ENCODE data around the gene CMC1. TPM values are rescaled to one million over a fixed set of nuclear protein-coding genes. Genes with fewer than 3 reads are reported as not detected.

The CMC1 gene
- total and polyA plus RNA-seq, 9 of the 15 experiments (the other 6 are each of a cell fraction or from before 2014, with no cell fraction given): 15.9 to 74.6 (median 48.9) TPM

DNA sequence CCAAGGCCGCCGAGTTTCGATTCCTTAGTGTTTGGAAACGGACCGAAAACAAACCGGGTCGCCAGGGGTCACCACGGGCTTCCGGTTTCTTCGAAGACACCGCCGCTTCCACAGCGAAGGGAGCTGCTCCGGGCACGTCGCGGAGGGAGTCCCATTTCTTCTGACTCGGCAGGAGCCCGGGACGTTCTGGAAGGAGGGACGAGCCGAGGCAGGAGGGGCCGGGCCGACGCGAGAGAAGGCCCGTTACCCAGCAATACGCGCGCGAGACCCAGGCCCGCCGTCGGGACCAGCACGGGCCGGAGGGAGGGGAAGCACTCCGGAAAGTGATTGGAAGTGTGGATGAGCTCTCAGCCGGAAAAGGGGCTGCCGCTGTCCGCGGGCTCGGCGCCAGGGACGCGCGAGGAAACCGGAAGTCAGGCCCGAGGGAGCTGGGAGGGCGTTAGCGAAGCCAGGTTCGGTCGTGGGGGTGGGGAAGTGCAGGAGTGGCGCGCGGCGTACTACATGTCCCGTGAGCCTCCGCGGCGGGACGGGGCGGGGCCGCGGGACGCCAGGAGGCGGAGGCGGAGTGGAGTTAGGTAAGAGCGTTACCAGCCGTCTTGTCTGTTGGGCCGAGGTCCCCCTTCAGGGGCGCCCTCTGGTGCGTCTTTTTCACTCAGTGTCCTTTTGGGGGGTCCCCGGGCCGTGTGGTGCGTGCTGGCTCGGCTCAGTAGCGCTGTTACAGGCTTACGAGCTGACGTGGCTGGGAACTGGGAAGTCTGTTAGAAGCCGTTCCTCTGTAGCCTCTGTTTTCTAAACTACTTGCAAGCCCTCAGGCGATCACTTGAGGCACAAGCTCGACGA, 107.4 kb downstream of the CMC1 start, which contains the start of the genes AZI2 and ZCWPW2 (continued):
- TF ChIP-seq CREB3 (tag; conservative IDR thresholded peaks at IDR 0.05; ENCODE audit: low read depth): no peak
- TF ChIP-seq POU5F1 (IDR thresholded peaks at IDR 0.05; ENCODE audit: borderline replicate concordance, low read depth, low read length, partially characterized antibody): no peak
- TF ChIP-seq CHD1 (IDR thresholded peaks at IDR 0.05; ENCODE audit: low read length): peak; percentile 57
- TF ChIP-seq TCFL5 (CRISPR knock-in tag; conservative IDR thresholded peaks at IDR 0.05): no peak
- TF ChIP-seq HOXB6 (CRISPR knock-in tag; IDR thresholded peaks at IDR 0.05; ENCODE audit: borderline replicate concordance): 0 out of 2 replicates have a peak, but pooled peaks have one; percentile 31
- TF ChIP-seq ZFP30 (CRISPR knock-in tag; IDR thresholded peaks at IDR 0.05; ENCODE audit: borderline replicate concordance): no peak
- TF ChIP-seq ZNF311 (CRISPR knock-in tag; IDR thresholded peaks at IDR 0.05): no peak
- no peak for TF ChIP-seq TCF7L2 (IDR thresholded peaks at IDR 0.05; ENCODE audit: low read depth, low read length)
- no peak for TF ChIP-seq ZNF717 (CRISPR knock-in tag; IDR thresholded peaks at IDR 0.05)
- peak; percentile 50; the same call in 1 of the 2 replicates for TF ChIP-seq NR4A1 (CRISPR knock-in tag; IDR thresholded peaks at IDR 0.05)
- TF ChIP-seq NR4A1 (tag; IDR thresholded peaks at IDR 0.05): peak; percentile 33; the same call in 1 of the 2 replicates
- TF ChIP-seq ARHGAP35 (IDR thresholded peaks at IDR 0.05; ENCODE audit: partially characterized antibody): no peak
- peak; percentile 51 for TF ChIP-seq POLR2AphosphoS5 (IDR thresholded peaks at IDR 0.05; ENCODE audit: control insufficient read depth, insufficient read depth, low read depth, low read length)
- TF ChIP-seq ZNF395 (CRISPR knock-in tag; IDR thresholded peaks at IDR 0.05): no peak
- TF ChIP-seq, protein P1, sequence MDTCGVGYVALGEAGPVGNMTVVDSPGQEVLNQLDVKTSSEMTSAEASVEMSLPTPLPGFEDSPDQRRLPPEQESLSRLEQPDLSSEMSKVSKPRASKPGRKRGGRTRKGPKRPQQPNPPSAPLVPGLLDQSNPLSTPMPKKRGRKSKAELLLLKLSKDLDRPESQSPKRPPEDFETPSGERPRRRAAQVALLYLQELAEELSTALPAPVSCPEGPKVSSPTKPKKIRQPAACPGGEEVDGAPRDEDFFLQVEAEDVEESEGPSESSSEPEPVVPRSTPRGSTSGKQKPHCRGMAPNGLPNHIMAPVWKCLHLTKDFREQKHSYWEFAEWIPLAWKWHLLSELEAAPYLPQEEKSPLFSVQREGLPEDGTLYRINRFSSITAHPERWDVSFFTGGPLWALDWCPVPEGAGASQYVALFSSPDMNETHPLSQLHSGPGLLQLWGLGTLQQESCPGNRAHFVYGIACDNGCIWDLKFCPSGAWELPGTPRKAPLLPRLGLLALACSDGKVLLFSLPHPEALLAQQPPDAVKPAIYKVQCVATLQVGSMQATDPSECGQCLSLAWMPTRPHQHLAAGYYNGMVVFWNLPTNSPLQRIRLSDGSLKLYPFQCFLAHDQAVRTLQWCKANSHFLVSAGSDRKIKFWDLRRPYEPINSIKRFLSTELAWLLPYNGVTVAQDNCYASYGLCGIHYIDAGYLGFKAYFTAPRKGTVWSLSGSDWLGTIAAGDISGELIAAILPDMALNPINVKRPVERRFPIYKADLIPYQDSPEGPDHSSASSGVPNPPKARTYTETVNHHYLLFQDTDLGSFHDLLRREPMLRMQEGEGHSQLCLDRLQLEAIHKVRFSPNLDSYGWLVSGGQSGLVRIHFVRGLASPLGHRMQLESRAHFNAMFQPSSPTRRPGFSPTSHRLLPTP (IDR thresholded peaks at IDR 0.05; ENCODE audit: borderline replicate concordance, extremely low read depth, insufficient read length): no peak
- 0 out of 2 replicates have a peak, but pooled peaks have one; percentile 37 for TF ChIP-seq ZFPM2 (CRISPR knock-in tag; IDR thresholded peaks at IDR 0.05)
- TF ChIP-seq ZNF184 (CRISPR knock-in tag; IDR thresholded peaks at IDR 0.05): no peak
- no peak for TF ChIP-seq U2AF2 (optimal IDR thresholded peaks at IDR 0.05; ENCODE audit: low read depth, low read length)
- TF ChIP-seq MAFK (IDR thresholded peaks at IDR 0.05; ENCODE audit: low read length): no peak
- no peak for TF ChIP-seq XRCC5 (IDR thresholded peaks at IDR 0.05; ENCODE audit: low read depth, low read length)
- no peak; the same call in 1 of the 2 replicates for TF ChIP-seq BCOR (IDR thresholded peaks at IDR 0.05)
- no peak for TF ChIP-seq SMAD1 (IDR thresholded peaks at IDR 0.05; ENCODE audit: low read depth, low read length, partially characterized antibody)
